GM19025 (cell line): ENCODE data around the gene TNS2.
"Not testable (repeated sequence)": the region's sequence is repeated elsewhere in the genome, so short reads cannot be mapped to it uniquely, and the experiment has no call there.

ENCODE experiments used
- ATAC-seq: cut with Tn5 transposase; IDR thresholded peaks from one replicate; pipeline ENCODE4 v1.9.1; 2021; ENCODE audit warnings: mild to moderate bottlenecking, low read depth, moderate library complexity; ENCODE audit not compliant: unreplicated experiment

Gene TNS2

GRCh38 chr12:53049571-53050318 lies at the start of gene TNS2:
TNS2 (plus strand) TSS chr12:53050065; CDS start chr12:53050186, 121 bp downstream.
- no peak for ATAC-seq

GRCh38 chr12:53004178-53004577 lies 45.7 kb upstream of the TNS2 start:
- ATAC-seq = no peak

GRCh38 chr12:53004582-53004981 lies 45.3 kb upstream of the TNS2 start:
- no peak for ATAC-seq

- no peak for ATAC-seq
Measured at GRCh38 chr12:53005215-53005985, 44.5 kb upstream of the TNS2 start.

- peak; percentile 95 for ATAC-seq
Measured at GRCh38 chr12:53005986-53006809, 43.7 kb upstream of the TNS2 start, which contains the start of gene EIF4B. EIF4B (plus strand) TSS chr12:53006456; CDS start chr12:53006484, 28 bp downstream.

GRCh38 chr12:53006810-53007309 lies 43.0 kb upstream of the TNS2 start:
- no peak for ATAC-seq

- ATAC-seq = no peak
Measured at GRCh38 chr12:53007343-53007742, 42.5 kb upstream of the TNS2 start.

- not testable (repeated sequence) for ATAC-seq
Measured at GRCh38 chr12:53008760-53009159, 41.1 kb upstream of the TNS2 start.

- ATAC-seq = no peak
Measured at GRCh38 chr12:53010955-53011354, 38.9 kb upstream of the TNS2 start.

GRCh38 chr12:53011889-53012288 lies 38.0 kb upstream of the TNS2 start:
- ATAC-seq = no peak

GRCh38 chr12:53012928-53013327 lies 36.9 kb upstream of the TNS2 start:
- ATAC-seq = no peak

- ATAC-seq = no peak
Measured at GRCh38 chr12:53014709-53015108, 35.2 kb upstream of the TNS2 start.

GRCh38 chr12:53025250-53025649 lies 24.6 kb upstream of the TNS2 start:
- ATAC-seq = no peak

GRCh38 chr12:53027014-53027413 lies 22.9 kb upstream of the TNS2 start:
- not testable (repeated sequence) for ATAC-seq

- no peak for ATAC-seq
Measured at GRCh38 chr12:53031616-53032015, 18.2 kb upstream of the TNS2 start.

GRCh38 chr12:53033832-53034231 lies 16.0 kb upstream of the TNS2 start:
- not testable (repeated sequence) for ATAC-seq

- no peak for ATAC-seq
Measured at GRCh38 chr12:53034459-53034858, 15.4 kb upstream of the TNS2 start.

GRCh38 chr12:53036802-53037201 lies 13.1 kb upstream of the TNS2 start:
- ATAC-seq = no peak

- no peak for ATAC-seq
Measured at GRCh38 chr12:53039851-53040250, 10.0 kb upstream of the TNS2 start.

GRCh38 chr12:53042607-53043454 lies 7.0 kb upstream of the TNS2 start:
- ATAC-seq = no peak
